ENCODE data around the gene GALR2. TPM values are rescaled to one million over a fixed set of nuclear protein-coding genes. Genes with fewer than 3 reads are reported as not detected.
"Not testable (repeated sequence)": the region's sequence is repeated elsewhere in the genome, so short reads cannot be mapped to it uniquely, and the experiment has no call there.

Gene GALR2
- total and polyA plus RNA-seq, 4 donors: 0.20 to 0.44 (median 0.40) TPM; not detected in 1

DNA sequence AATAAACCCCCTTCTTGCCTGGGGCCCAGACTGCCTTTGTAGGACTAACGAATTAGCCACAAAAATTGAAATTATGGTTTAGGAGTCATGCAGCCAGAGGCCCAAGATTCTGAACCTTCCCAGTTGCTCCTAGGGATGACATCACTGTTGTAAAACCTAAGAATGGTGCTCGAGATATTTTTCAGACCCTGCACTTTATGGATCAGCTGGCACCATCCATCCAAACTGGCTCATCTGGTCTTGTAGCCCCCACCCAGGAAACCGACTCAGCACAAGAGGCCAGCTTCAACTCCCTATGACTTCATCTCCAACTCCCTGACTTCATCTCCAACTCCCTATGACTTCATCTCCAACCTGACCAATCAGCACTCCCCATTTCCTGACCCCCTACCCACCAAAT is 36.5 kb upstream of the GALR2 start:
- DNase-seq: no peak
- Histone ChIP-seq H3K27ac (ENCODE audit: low read depth in 1 of 2, low read length in 1 of 2) (no peak overlapping the region), H3K9ac (ENCODE audit: insufficient read depth in 1 of 2, low read length in 2 of 2) (no peak overlapping the region), H3K36me3 (ENCODE audit: control insufficient read depth in 4 of 4, insufficient read depth in 4 of 4, low read length in 4 of 4) (peaks cover 19 to 45% (median 30%) of the 10 kb centered on the region in 4 donors), H3K4me1 (ENCODE audit: control insufficient read depth in 5 of 5, insufficient read depth in 5 of 5, low read length in 5 of 5) (peaks cover 0 to 9% (median 0%) of the 10 kb centered on the region in 5 donors), H3K9me3 (ENCODE audit: control insufficient read depth in 4 of 4, insufficient read depth in 3 of 4, low read length in 3 of 4) (no peaks in the 10 kb centered on the region), H3K27me3 (ENCODE audit: control insufficient read depth in 3 of 3, insufficient read depth in 3 of 3, low read length in 2 of 3) (no peaks in the 10 kb centered on the region), H3K4me3 (no peak overlapping the region)
- TF ChIP-seq, protein P1, sequence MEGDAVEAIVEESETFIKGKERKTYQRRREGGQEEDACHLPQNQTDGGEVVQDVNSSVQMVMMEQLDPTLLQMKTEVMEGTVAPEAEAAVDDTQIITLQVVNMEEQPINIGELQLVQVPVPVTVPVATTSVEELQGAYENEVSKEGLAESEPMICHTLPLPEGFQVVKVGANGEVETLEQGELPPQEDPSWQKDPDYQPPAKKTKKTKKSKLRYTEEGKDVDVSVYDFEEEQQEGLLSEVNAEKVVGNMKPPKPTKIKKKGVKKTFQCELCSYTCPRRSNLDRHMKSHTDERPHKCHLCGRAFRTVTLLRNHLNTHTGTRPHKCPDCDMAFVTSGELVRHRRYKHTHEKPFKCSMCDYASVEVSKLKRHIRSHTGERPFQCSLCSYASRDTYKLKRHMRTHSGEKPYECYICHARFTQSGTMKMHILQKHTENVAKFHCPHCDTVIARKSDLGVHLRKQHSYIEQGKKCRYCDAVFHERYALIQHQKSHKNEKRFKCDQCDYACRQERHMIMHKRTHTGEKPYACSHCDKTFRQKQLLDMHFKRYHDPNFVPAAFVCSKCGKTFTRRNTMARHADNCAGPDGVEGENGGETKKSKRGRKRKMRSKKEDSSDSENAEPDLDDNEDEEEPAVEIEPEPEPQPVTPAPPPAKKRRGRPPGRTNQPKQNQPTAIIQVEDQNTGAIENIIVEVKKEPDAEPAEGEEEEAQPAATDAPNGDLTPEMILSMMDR (IDR thresholded peaks at IDR 0.05; ENCODE audit: control extremely low read depth, extremely low read depth): no peak
- 81 to 83% methylated on average over 3 of the region's 3 CpGs for WGBS, 2 donors
- ATAC-seq (ENCODE audit: insufficient read depth, low FRiP score): no peak

DNA sequence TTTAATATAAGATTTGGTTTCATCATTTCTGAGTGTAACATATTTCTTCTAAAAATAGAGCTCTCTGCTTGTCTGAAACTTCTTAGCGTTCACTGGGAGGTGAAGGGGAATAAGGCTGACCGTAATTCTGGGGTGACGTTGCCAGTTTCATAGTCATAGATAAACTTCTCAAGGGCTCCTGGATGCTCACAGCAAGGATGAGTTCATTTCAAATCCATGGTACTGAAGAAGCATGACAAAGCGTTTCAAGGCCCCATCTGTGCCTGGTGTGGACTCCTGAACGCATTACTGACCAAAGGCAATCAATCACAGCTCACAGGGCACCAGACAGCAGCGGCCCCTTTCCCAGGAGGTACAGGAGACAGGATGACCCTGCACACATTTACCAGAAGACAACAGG is 35.5 kb upstream of the GALR2 start:
- H3K4me1 ChIP-seq (ENCODE audit: control insufficient read depth in 5 of 5, insufficient read depth in 5 of 5, low read length in 5 of 5): peaks cover 0 to 9% (median 0%) of the 10 kb centered on the region in 5 donors
- H3K4me3 ChIP-seq: no peak overlapping the region
- no peak for ATAC-seq (ENCODE audit: insufficient read depth, low FRiP score)
- H3K9me3 ChIP-seq (ENCODE audit: control insufficient read depth in 4 of 4, insufficient read depth in 3 of 4, low read length in 3 of 4): no peaks in the 10 kb centered on the region
- 86 to 88% methylated on average over 6 of the region's 6 CpGs for WGBS, 2 donors
- H3K36me3 ChIP-seq (ENCODE audit: control insufficient read depth in 4 of 4, insufficient read depth in 4 of 4, low read length in 4 of 4): peaks cover 27 to 56% (median 40%) of the 10 kb centered on the region in 4 donors
- H3K27me3 ChIP-seq (ENCODE audit: control insufficient read depth in 3 of 3, insufficient read depth in 3 of 3, low read length in 2 of 3): no peaks in the 10 kb centered on the region
- H3K9ac ChIP-seq (ENCODE audit: insufficient read depth in 1 of 2, low read length in 2 of 2): no peak overlapping the region
- no peak overlapping the region for H3K27ac ChIP-seq (ENCODE audit: low read depth in 1 of 2, low read length in 1 of 2)
- TF ChIP-seq, protein P1 (IDR thresholded peaks at IDR 0.05; ENCODE audit: control extremely low read depth, extremely low read depth): no peak
- no peak for DNase-seq

DNA sequence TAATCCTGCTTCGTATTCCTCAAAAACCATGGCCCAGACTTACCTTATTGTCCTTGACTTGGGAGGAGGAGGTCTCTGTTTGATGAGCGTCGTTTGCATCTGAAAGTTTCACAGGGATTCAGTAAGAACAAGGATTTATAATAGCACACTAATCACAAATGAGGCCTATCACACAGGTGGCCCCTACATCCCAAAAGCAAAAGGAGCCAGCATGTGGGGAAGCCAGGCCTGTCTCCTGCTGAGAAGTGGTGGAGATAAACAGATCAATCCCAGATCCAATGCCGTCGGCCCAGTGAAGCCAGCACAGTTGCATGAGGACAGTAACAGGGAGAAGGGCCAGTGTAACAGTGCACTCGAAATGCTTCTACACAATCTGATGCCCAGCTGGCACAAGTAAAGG is 34.2 kb upstream of the GALR2 start:
- no peak overlapping the region for H3K9ac ChIP-seq (ENCODE audit: insufficient read depth in 1 of 2, low read length in 2 of 2)
- H3K4me3 ChIP-seq: no peak overlapping the region
- peaks cover 34 to 60% (median 46%) of the 10 kb centered on the region in 4 donors for H3K36me3 ChIP-seq (ENCODE audit: control insufficient read depth in 4 of 4, insufficient read depth in 4 of 4, low read length in 4 of 4)
- peaks cover 0 to 9% (median 0%) of the 10 kb centered on the region in 5 donors for H3K4me1 ChIP-seq (ENCODE audit: control insufficient read depth in 5 of 5, insufficient read depth in 5 of 5, low read length in 5 of 5)
- H3K9me3 ChIP-seq (ENCODE audit: control insufficient read depth in 4 of 4, insufficient read depth in 3 of 4, low read length in 3 of 4): no peaks in the 10 kb centered on the region
- no peak overlapping the region for H3K27ac ChIP-seq (ENCODE audit: low read depth in 1 of 2, low read length in 1 of 2)
- DNase-seq: no peak
- WGBS, 2 donors: 80 to 87% methylated on average over 6 of the region's 6 CpGs
- ATAC-seq (ENCODE audit: insufficient read depth, low FRiP score): no peak
- H3K27me3 ChIP-seq (ENCODE audit: control insufficient read depth in 3 of 3, insufficient read depth in 3 of 3, low read length in 2 of 3): no peaks in the 10 kb centered on the region
- TF ChIP-seq, protein P1 (IDR thresholded peaks at IDR 0.05; ENCODE audit: control extremely low read depth, extremely low read depth): no peak

DNA sequence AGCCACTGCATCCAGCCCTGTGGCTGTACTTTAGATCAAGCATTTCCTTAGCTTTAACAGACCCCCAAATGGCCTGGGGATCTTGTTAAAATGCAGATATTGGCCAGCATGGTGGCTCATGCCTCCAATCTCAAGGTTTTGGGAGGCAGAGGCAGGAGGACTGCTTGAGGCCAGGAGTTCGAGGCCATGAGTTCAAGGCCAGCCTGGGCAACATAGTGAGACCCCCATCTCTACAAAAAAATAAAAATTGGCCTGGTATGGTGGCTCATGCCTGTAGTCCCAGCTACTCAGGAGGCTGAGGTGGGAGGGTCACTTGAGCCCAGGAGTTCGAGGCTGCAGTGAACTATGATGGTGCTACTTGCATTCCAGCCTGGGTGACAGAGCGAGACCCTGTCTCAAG is 31.7 kb upstream of the GALR2 start:
- not testable (repeated sequence) for H3K27ac ChIP-seq (ENCODE audit: low read depth in 1 of 2, low read length in 1 of 2); H3K27me3 ChIP-seq (ENCODE audit: control insufficient read depth in 3 of 3, insufficient read depth in 3 of 3, low read length in 2 of 3); H3K4me1 ChIP-seq (ENCODE audit: control insufficient read depth in 5 of 5, insufficient read depth in 5 of 5, low read length in 5 of 5); DNase-seq; H3K9me3 ChIP-seq (ENCODE audit: control insufficient read depth in 4 of 4, insufficient read depth in 3 of 4, low read length in 3 of 4); H3K9ac ChIP-seq (ENCODE audit: insufficient read depth in 1 of 2, low read length in 2 of 2); H3K4me3 ChIP-seq; ATAC-seq (ENCODE audit: insufficient read depth, low FRiP score)
- 92 to 98% methylated on average over 3 of the region's 3 CpGs for WGBS, 2 donors
- H3K36me3 ChIP-seq (ENCODE audit: control insufficient read depth in 4 of 4, insufficient read depth in 4 of 4, low read length in 4 of 4): peaks cover 34 to 77% (median 59%) of the 10 kb centered on the region in 4 donors

DNA sequence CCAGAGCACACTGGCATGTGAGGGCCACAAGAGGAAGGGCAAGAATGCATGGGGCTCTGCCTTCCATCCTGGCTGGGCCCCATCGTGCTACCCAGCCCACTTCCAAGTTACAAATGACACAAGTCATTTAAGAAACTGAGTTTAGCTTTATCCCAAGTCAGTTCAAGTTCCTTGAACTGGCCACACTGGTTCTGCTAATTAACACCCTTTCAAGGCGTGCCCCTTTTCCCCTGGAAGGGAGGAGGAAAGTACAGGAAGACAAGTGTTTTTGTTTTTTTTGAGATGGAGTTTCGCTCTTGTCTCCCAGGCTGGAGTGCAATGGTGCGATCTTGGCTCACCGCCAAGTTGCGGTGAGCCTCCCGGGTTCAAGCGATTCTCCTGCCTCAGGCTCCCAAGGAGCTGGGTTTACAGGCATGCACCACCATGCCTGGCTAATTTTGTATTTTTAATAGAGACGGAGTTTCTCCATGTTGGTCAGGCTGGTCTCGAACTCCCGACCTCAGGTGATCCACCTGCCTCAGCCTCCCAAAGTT is 30.0 kb upstream of the GALR2 start:
- not testable (repeated sequence) for H3K4me3 ChIP-seq; H3K4me1 ChIP-seq (ENCODE audit: control insufficient read depth in 5 of 5, insufficient read depth in 5 of 5, low read length in 5 of 5); H3K27me3 ChIP-seq (ENCODE audit: control insufficient read depth in 3 of 3, insufficient read depth in 3 of 3, low read length in 2 of 3); H3K27ac ChIP-seq (ENCODE audit: low read depth in 1 of 2, low read length in 1 of 2); H3K9me3 ChIP-seq (ENCODE audit: control insufficient read depth in 4 of 4, insufficient read depth in 3 of 4, low read length in 3 of 4); ATAC-seq (ENCODE audit: insufficient read depth, low FRiP score); DNase-seq; H3K9ac ChIP-seq (ENCODE audit: insufficient read depth in 1 of 2, low read length in 2 of 2)
- H3K36me3 ChIP-seq (ENCODE audit: control insufficient read depth in 4 of 4, insufficient read depth in 4 of 4, low read length in 4 of 4): peaks cover 36 to 76% (median 68%) of the 10 kb centered on the region in 4 donors
- 72 to 80% methylated on average over 11 of the region's 11 CpGs for whole genome bisulfite sequencing, 2 donors

Measured in lung (tissue), 12 donors.